GM12878 (cell line): ENCODE results near the gene RABL6. TPM values are rescaled to one million over a fixed set of nuclear protein-coding genes. Genes with fewer than 3 reads are reported as not detected.
A peak's percentile ranks its signal among the peaks of the same experiment; 100 is the strongest.
"Not testable (repeated sequence)": the region's sequence is repeated elsewhere in the genome, so short reads cannot be mapped to it uniquely, and the experiment has no call there.

ENCODE experiments used
- ATAC-seq: fragments of 200-7000 bp; cut with Tn5 transposase; 3 replicates; pipeline ENCODE4 v1.9.1; 2020; ENCODE audit warnings: mild to moderate bottlenecking, moderate library complexity
- BruUV-seq: library from RNA; stranded (reverse); fragments of 400-500 nt; replicated peaks from 2 replicates; lab custom pipeline; 2021; lab: Mats Ljungman, UMichigan
- CTCF ChIA-PET: fragments of 300-600 bp; sonication (Branson Sonifier 250); formaldehyde crosslinking; extraction: SDS; loops from one replicate; lab custom pipeline; 2021; ENCODE audit warnings: inconsistent platforms; lab: Yijun Ruan, JAX
- POLR2A ChIA-PET: fragments of 350-600 bp; formaldehyde crosslinking; extraction: SDS; loops from one replicate; lab custom pipeline; 2021; ENCODE audit warnings: inconsistent platforms; lab: Charles Lee
- RAD21 ChIA-PET: fragments of 300-600 bp; sonication (Branson Sonifier 250); formaldehyde crosslinking; loops from one replicate; lab custom pipeline; 2023; ENCODE audit warnings: antibody characterized with exemption; ENCODE audit not compliant: unreplicated experiment; lab: Charles Lee
- SMC1A ChIA-PET: fragments of 300-600 bp; sonication (Branson Sonifier 250); formaldehyde crosslinking; loops from one replicate; lab custom pipeline; 2023; ENCODE audit not compliant: unreplicated experiment, uncharacterized antibody; lab: Charles Lee
- DNase-seq: peaks from one replicate; pipeline ENCODE4 v3.0.0-alpha.2; 2011; ENCODE audit warnings: low read depth, low spot score
- FAIRE-seq: peaks from 3 replicates; lab custom pipeline; 2011; peaks lifted over from hg19 to GRCh38; lab: Jason Lieb, UNC
- H2AFZ ChIP-seq: 2 replicates; pipeline ENCODE4 v1.6.0; 2011; ENCODE audit warnings: low read depth, low read length, control low read depth; ENCODE audit not compliant: control insufficient read depth
- H3K27ac ChIP-seq: 2 replicates; pipeline ENCODE4 v1.5.1; 2011; ENCODE audit warnings: control low read depth; ENCODE audit not compliant: control insufficient read depth, insufficient read depth
- H3K27me3 ChIP-seq, 2 experiments: replicated peaks in 1 of 2; 2 replicates each; pipeline versions ENCODE4 v1.6.0 to v1.6.1; 2011; ENCODE audit warnings: low read length in 1 of 2; ENCODE audit not compliant: control insufficient read depth in 2 of 2, insufficient read depth in 2 of 2
- H3K36me3 ChIP-seq, 2 experiments: 2 replicates each; pipeline ENCODE4 v1.5.1; 2011; ENCODE audit warnings: low read length in 1 of 2; ENCODE audit not compliant: control insufficient read depth in 2 of 2, insufficient read depth in 2 of 2
- H3K4me1 ChIP-seq: 2 replicates; pipeline ENCODE4 v1.6.1; 2011; ENCODE audit warnings: mild to moderate bottlenecking, low read length, moderate library complexity, mixed read lengths; ENCODE audit not compliant: control insufficient read depth, insufficient read depth
- H3K4me2 ChIP-seq: 2 replicates; pipeline ENCODE4 v1.6.0; 2011; ENCODE audit warnings: control low read depth; ENCODE audit not compliant: control insufficient read depth, insufficient read depth
- H3K4me3 ChIP-seq: fragments of 200-600 bp; sonication (generic); 2 replicates; pipeline ENCODE4 v1.5.1; 2016
- H3K79me2 ChIP-seq: 2 replicates; pipeline ENCODE4 v1.6.0; 2011; ENCODE audit warnings: low read length; ENCODE audit not compliant: control insufficient read depth, insufficient read depth
- H3K9ac ChIP-seq: 2 replicates; pipeline ENCODE4 v1.8.0; 2011; ENCODE audit warnings: low read length, control low read depth, mixed read lengths; ENCODE audit not compliant: control insufficient read depth, insufficient read depth
- H3K9me3 ChIP-seq: replicated peaks from 3 replicates; pipeline ENCODE4 v1.5.1; 2011; ENCODE audit warnings: mild to moderate bottlenecking, low read length; ENCODE audit not compliant: control insufficient read depth, insufficient read depth
- H4K20me1 ChIP-seq: 2 replicates; pipeline ENCODE4 v1.6.0; 2011; ENCODE audit not compliant: control insufficient read depth, insufficient read depth
- POLR2A ChIP-seq: IDR thresholded peaks from 2 replicates; pipeline ENCODE4 v1.6.1; 2011; ENCODE audit warnings: low read depth, mild to moderate bottlenecking, low read length
- SMAD5 ChIP-seq: IDR thresholded peaks from 2 replicates; pipeline ENCODE4 v1.6.1; 2016; ENCODE audit warnings: antibody characterized with exemption, low read depth
- ZBTB33 ChIP-seq: fragments of 450-650 bp; IDR thresholded peaks from 2 replicates; pipeline ENCODE4 v1.6.1; 2017; ENCODE audit warnings: mild to moderate bottlenecking
- WGBS: methylation state at CpG from one replicate; pipeline ENCODE4 v1.1.6; 2016; ENCODE audit warnings: low lambda C conversion rate; ENCODE audit not compliant: insufficient replicate concordance, insufficient coverage; ENCODE audit errors: missing lambda C conversion rate; 5-methylcytosine and 5-hydroxymethylcytosine counted together
- in situ Hi-C: fragments of 300-500 bp; cut with MboI; formaldehyde crosslinking; loops from 9 replicates; pipeline ENCODE4 v1.14.3; 2018; ENCODE audit warnings: mixed read lengths
- intact Hi-C: fragments of 100-400 bp; cut with micrococcal nuclease; formaldehyde crosslinking; loops from one replicate; pipeline ENCODE4 v1.14.2; 2022; ENCODE audit not compliant: unreplicated experiment
- polyA plus RNA-seq, 11 experiments: library from polyadenylated mRNA; depleted of rRNA in 4 of 11; unstranded in 6 of 11; stranded (reverse) in 5 of 11; fragments of >200 nt; fragmentation: Nextera tagmentation in 4 of 11; fragmentation: Illumina TruSeq in 1 of 11; extraction: Ambion mirVana in 4 of 11; extraction: Trizol in 1 of 11; gene quantifications; 1 replicate in 1 of 11; 2 replicates in 10 of 11; pipeline versions ENCODE4 v1.2.1 to v1.2.3, GENCODE V29; 2011 to 2016; ENCODE audit warnings: inconsistent platforms in 2 of 11, missing spikeins in 2 of 11, low read depth in 1 of 11
- total RNA-seq, 4 experiments: library from RNA; depleted of rRNA in 3 of 4; stranded (reverse); fragments of >200 nt in 3 of 4; fragmentation: Illumina TruSeq in 1 of 4; extraction: Trizol in 1 of 4; gene quantifications; 2 replicates each; pipeline versions ENCODE4 v1.2.1 to v1.2.3, GENCODE V29; 2013 to 2021

The RABL6 gene
- total and polyA plus RNA-seq, 10 of the 15 experiments (the other 5 are each of a cell fraction or from before 2014, with no cell fraction given): 1.4 to 134 (median 42.7) TPM

- Histone ChIP-seq H3K4me2 (no peak overlapping the region), H3K27ac (no peak overlapping the region), H3K4me1 (peaks cover 5% of the 10 kb centered on the region), H3K27me3 (no peaks in the 10 kb centered on the region), H3K4me3 (no peak overlapping the region), H3K9me3 (peaks cover 5% of the 10 kb centered on the region; the same call in 1 of the 3 replicates), H3K9ac (no peak overlapping the region), H3K79me2 (peaks cover 23% of the 10 kb centered on the region), H3K36me3 (peaks cover under 1 to 1% of the 10 kb centered on the region in 2 experiments; a peak in 3 of 4 replicates), H2AFZ (no peak overlapping the region), H4K20me1 (no peaks in the 10 kb centered on the region)
- ATAC-seq (no peak), FAIRE-seq (no peak), DNase-seq (no peak)
- intact Hi-C loops (no loop called here), in situ Hi-C loops (no loop called here)
- ChIA-PET SMC1A (interaction anchor here (1.8 kb wide), 1 partner anchor 13 kb away, joined by 9 read pairs; no protein-coding TSS in a partner anchor), RAD21 (interaction anchor here (2.4 kb wide), 1 partner anchor 13 kb away, joined by 8 read pairs; no protein-coding TSS in a partner anchor), POLR2A (interaction anchor here (0.6 kb wide), 1 partner anchor 17 kb away, joined by 3 read pairs; no protein-coding TSS in a partner anchor), CTCF (interaction anchor here (0.7 to 0.8 kb wide), 2 partner anchors 12 to 167 kb away, joined by 3 to 4 read pairs; no protein-coding TSS in a partner anchor)
- no TSS peak for BruUV-seq
- no peak for TF ChIP-seq SMAD5
- no peak for TF ChIP-seq ZBTB33
- TF ChIP-seq POLR2A: 0 out of 2 replicates have a peak, but pooled peaks have one; percentile 14
- 89% methylated on average over 11 of the region's 11 CpGs for WGBS
Observed at GRCh38 chr9:136868644-136869043, 60.9 kb downstream of the RABL6 start.

GRCh38 chr9:136869611-136870010 lies 61.9 kb downstream of the RABL6 start:
- ChIA-PET RAD21 (interaction anchor here (2.4 kb wide), 1 partner anchor 12 kb away, joined by 8 read pairs; no protein-coding TSS in a partner anchor), SMC1A (interaction anchor here (1.8 kb wide), 2 partner anchors 13 to 165 kb away, joined by 6 to 7 read pairs; no protein-coding TSS in a partner anchor)
- BruUV-seq: not testable (repeated sequence)

More at GRCh38 chr9:136869611-136870010, 61.9 kb downstream of the RABL6 start:
- POLR2A ChIA-PET: interaction anchor here (0.6 to 1.3 kb wide), 2 partner anchors 12 to 15 kb away, joined by 4 to 5 read pairs; no protein-coding TSS in a partner anchor
- in situ Hi-C loops, H3K4me2 ChIP-seq, H3K9ac ChIP-seq, H3K36me3 ChIP-seq, H2AFZ ChIP-seq, H3K4me3 ChIP-seq, H3K27me3 ChIP-seq, H4K20me1 ChIP-seq, intact Hi-C loops, ATAC-seq, H3K9me3 ChIP-seq, H3K27ac ChIP-seq, FAIRE-seq, DNase-seq, H3K4me1 ChIP-seq: not testable (repeated sequence)
- 100% methylated on average over 1 of the region's 2 CpGs for WGBS
- H3K79me2 ChIP-seq: peaks cover 19% of the 10 kb centered on the region
- CTCF ChIA-PET: interaction anchor here (0.9 to 1.3 kb wide), 2 partner anchors 9 to 160 kb away, joined by 3 to 4 read pairs; no protein-coding TSS in a partner anchor
